Pancreas (tissue), 10 donors: Measurements from ENCODE around the gene PIGL. TPM values are rescaled to one million over a fixed set of nuclear protein-coding genes. Genes with fewer than 3 reads are reported as not detected.
A peak's percentile ranks its signal among the peaks of the same experiment; 100 is the strongest.
"Not testable (repeated sequence)": the region's sequence is repeated elsewhere in the genome, so short reads cannot be mapped to it uniquely, and the experiment has no call there.

Experiments
- ATAC-seq, 4 donors: fragments of 200-7000 bp; cut with Tn5 transposase; one replicate each; pipeline versions ENCODE4 v1.8.0 to v1.9.1; 2020; ENCODE audit warnings: mild to moderate bottlenecking in 4 of 4, moderate library complexity in 4 of 4
- DNase-seq, 6 donors: peaks; one replicate each; pipeline ENCODE4 v3.0.0-alpha.2; 2020
- FAIRE-seq: peaks from 2 replicates; lab custom pipeline; 2012; peaks lifted over from hg19 to GRCh38; lab: Jason Lieb, UNC
- H3K27ac ChIP-seq, 4 donors: fragments of 200-600 bp; sonication (generic); 1 replicate in 3 of 4; 2 replicates in 1 of 4; pipeline versions ENCODE4 v1.5.0 to v1.8.0; 2020
- H3K27me3 ChIP-seq, 4 donors: fragments of 200-600 bp; one replicate each; pipeline ENCODE4 v1.8.0; 2021
- H3K36me3 ChIP-seq, 3 donors: fragments of 200-600 bp; sonication (generic) in 1 of 3; one replicate each; pipeline versions ENCODE4 v1.5.0 to v1.8.0; 2020 to 2021
- H3K4me1 ChIP-seq, 3 donors: fragments of 200-600 bp; one replicate each; pipeline ENCODE4 v1.8.0; 2021
- H3K4me3 ChIP-seq, 4 donors: fragments of 200-600 bp; sonication (generic) in 2 of 4; one replicate each; pipeline versions ENCODE4 v1.5.0 to v1.8.0; 2020 to 2021
- H3K9me3 ChIP-seq, 4 donors: fragments of 200-600 bp; one replicate each; pipeline ENCODE4 v1.8.0; 2021
- CTCF ChIP-seq, 4 donors: fragments of 200-600 bp; sonication (generic) in 3 of 4; IDR thresholded peaks; one replicate each; pipeline versions ENCODE4 v1.5.0 to v1.8.0; 2021; ENCODE audit warnings: antibody characterized with exemption in 4 of 4
- WGBS, 2 donors: extraction: QIAGEN DNeasy Blood & Tissue Kit; methylation state at CpG; one replicate each; pipeline ENCODE4 v1.1.7; 2013; 5-methylcytosine and 5-hydroxymethylcytosine counted together
- intact Hi-C, 3 donors: fragments of 100-400 bp; cut with DNase I; formaldehyde crosslinking; loops; one replicate each; pipeline versions ENCODE4 v1.11.1 to v1.14.2; 2022
- polyA plus RNA-seq, 2 donors: library from polyadenylated mRNA; stranded (reverse); fragments of 200-250 nt; gene quantifications; one replicate each; pipeline ENCODE4 v1.2.3, GENCODE V29; 2013
- total RNA-seq, 6 donors: library from RNA; stranded (reverse); fragmentation: NEBNext Ultra II Directional in 4 of 6; extraction: Animal tissue kit (Norgen Biotek cat#: 25700) in 4 of 6; gene quantifications; one replicate each; pipeline versions ENCODE4 v1.2.1 to v1.2.4, GENCODE V29; 2021 to 2023
- donor health status: healthy with polysubstance abuse.
- donor health status: DM: no; HTN: no; CAD: no; lungs with moderate emphysema.
- donor health status: DM: no; HTN: no; CAD: no.
- donor health status: control.
- donor health status: control.
- donor health status: Bipolar disorder and iron deficiency.
- donor health status: DM: yes; HTN: yes; CAD: no.
- donor health status: DM: no; HTN: no; CAD: no.
- donor health status: DM: no; HTN: no; CAD: no.
- donor health status: DM: yes; HTN: yes; CAD: no.

The PIGL gene
- total and polyA plus RNA-seq, 8 donors, result 11.3 to 27.1 (median 17.0) TPM

DNA sequence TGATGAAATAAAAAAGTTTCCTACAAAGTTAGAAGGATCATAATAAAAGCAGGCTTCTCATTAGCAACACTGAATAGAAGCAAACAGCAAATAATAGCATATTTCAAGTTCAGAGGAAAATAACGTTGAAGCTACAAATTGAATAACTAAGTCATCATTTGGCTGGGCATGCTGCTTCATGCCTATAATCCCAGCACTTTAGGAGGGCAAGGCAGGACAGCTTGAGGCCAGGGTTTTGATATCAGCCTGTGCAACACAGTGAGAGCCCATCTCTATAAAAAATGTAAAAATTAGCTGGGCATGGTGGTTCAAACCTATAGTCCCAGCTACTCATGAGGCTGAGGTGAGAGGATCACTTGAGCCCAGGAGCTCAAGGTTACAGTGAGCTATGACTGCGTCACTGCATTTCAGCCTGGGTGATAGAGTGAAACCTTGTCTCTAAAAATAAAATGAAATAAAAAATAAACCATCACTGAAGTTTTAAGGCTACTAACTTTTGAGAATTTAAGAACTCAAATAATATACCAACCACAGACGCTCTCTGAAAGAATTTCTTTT lies 27.1 kb upstream of the PIGL start:
- no peak for TF ChIP-seq CTCF (IDR thresholded peaks at IDR 0.05)
- Histone ChIP-seq H3K9me3 (no peaks in the 10 kb centered on the region), H3K27ac (no peak overlapping the region), H3K27me3 (no peaks in the 10 kb centered on the region), H3K4me3 (no peak overlapping the region), H3K36me3 (peaks cover 0 to 21% (median 6%) of the 10 kb centered on the region in 3 donors), H3K4me1 (peaks cover 0 to 7% (median 0%) of the 10 kb centered on the region in 3 donors)
- FAIRE-seq (no peak), DNase-seq (no peak), ATAC-seq (no peak)
- 79% methylated on average over 3 of the region's 3 CpGs for WGBS, 2 donors
- intact Hi-C loops, result no loop called here

GRCh38 chr17:16190703-16191360 lies 26.2 kb upstream of the PIGL start:
- FAIRE-seq, result no peak
- Histone ChIP-seq H3K27me3 (no peaks in the 10 kb centered on the region), H3K27ac (no peak overlapping the region), H3K9me3 (no peaks in the 10 kb centered on the region), H3K36me3 (peaks cover 0 to 15% (median 6%) of the 10 kb centered on the region in 3 donors), H3K4me1 (peaks cover 0 to 7% (median 0%) of the 10 kb centered on the region in 3 donors), H3K4me3 (no peak overlapping the region)
- intact Hi-C loops, result no loop called here
- ATAC-seq, result no peak
- no peak for DNase-seq
- WGBS, 2 donors, result 83 to 86% methylated on average over 4 of the region's 4 CpGs
- no peak for TF ChIP-seq CTCF (IDR thresholded peaks at IDR 0.05)

DNA sequence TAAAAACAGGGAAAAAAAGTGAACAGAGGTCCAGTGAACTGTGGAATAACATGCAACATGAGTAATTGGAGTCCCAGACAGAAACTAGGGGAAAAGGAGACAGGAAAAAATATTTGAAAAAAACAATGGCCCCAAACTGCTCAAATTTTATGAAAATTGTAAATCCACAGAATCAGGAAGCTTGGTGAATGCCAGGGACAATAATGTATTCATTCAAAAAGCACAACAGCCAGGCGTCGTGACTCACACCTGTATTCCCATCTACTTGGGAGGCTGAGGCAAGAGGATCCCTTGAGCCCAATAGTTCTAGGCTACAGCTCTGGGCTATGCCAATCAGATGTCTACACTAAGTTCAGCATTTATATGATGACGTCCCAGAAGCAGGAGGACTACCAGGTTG lies 25.4 kb upstream of the PIGL start:
- no peak for ATAC-seq
- H3K4me1 ChIP-seq, result peaks cover 0 to 1% (median 0%) of the 10 kb centered on the region in 3 donors
- no peaks in the 10 kb centered on the region for H3K27me3 ChIP-seq
- H3K36me3 ChIP-seq, result peaks cover 0 to 15% (median 6%) of the 10 kb centered on the region in 3 donors
- TF ChIP-seq CTCF (IDR thresholded peaks at IDR 0.05), result no peak
- no peaks in the 10 kb centered on the region for H3K9me3 ChIP-seq
- DNase-seq, result no peak
- no peak for FAIRE-seq
- intact Hi-C loops, result no loop called here
- H3K27ac ChIP-seq, result no peak overlapping the region
- 76 to 87% methylated on average over 3 of the region's 3 CpGs for WGBS, 2 donors
- no peak overlapping the region for H3K4me3 ChIP-seq

GRCh38 chr17:16194307-16194835 lies 22.6 kb upstream of the PIGL start:
- WGBS, 2 donors, result 84 to 85% methylated on average over 2 of the region's 2 CpGs
- peak; percentile 90 for FAIRE-seq
- intact Hi-C loops, H3K4me3 ChIP-seq, ATAC-seq, H3K9me3 ChIP-seq, DNase-seq, H3K27ac ChIP-seq, H3K4me1 ChIP-seq, H3K27me3 ChIP-seq: not testable (repeated sequence)
- peaks cover 0 to 15% (median 6%) of the 10 kb centered on the region in 3 donors for H3K36me3 ChIP-seq

GRCh38 chr17:16197276-16197675 lies 19.7 kb upstream of the PIGL start:
- FAIRE-seq, result no peak
- no peak for TF ChIP-seq CTCF (IDR thresholded peaks at IDR 0.05)
- intact Hi-C loops, result no loop called here
- no peaks in the 10 kb centered on the region for H3K9me3 ChIP-seq
- DNase-seq, result no peak
- H3K4me3 ChIP-seq, result no peak overlapping the region
- 88 to 100% methylated on average over 1 of the region's 1 CpG for WGBS, 2 donors
- H3K27me3 ChIP-seq, result no peaks in the 10 kb centered on the region
- no peak overlapping the region for H3K27ac ChIP-seq
- peaks cover 10 to 26% (median 26%) of the 10 kb centered on the region in 3 donors for H3K4me1 ChIP-seq
- peaks cover 0 to 14% (median 5%) of the 10 kb centered on the region in 3 donors for H3K36me3 ChIP-seq
- no peak for ATAC-seq
